Stimulated activated CD8-positive, alpha-beta memory T cell treated with anti-CD3 and anti-CD28 coated beads, Interleukin-2, amount 100 ng/mL, for 1 hour (primary cell): Measurements from ENCODE around the gene CLDN9.

Experiments used
- DNase-seq, 2 donors: peaks; one replicate each; pipeline ENCODE4 v3.0.0-alpha.2; 2020; ENCODE audit warnings: low read depth in 2 of 2

CLDN9 gene, protein sequence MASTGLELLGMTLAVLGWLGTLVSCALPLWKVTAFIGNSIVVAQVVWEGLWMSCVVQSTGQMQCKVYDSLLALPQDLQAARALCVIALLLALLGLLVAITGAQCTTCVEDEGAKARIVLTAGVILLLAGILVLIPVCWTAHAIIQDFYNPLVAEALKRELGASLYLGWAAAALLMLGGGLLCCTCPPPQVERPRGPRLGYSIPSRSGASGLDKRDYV

GRCh38 chr16:3012828-3013420 is at the start of gene CLDN9:
TSS of gene CLDN9 (plus strand) at chr16:3012923. CDS start at chr16:3013363, 440 bp downstream.
- no peak for DNase-seq

- DNase-seq = no peak
Observed at GRCh38 chr16:2963074-2963722, 49.5 kb upstream of the CLDN9 start.

- no peak for DNase-seq
Observed at GRCh38 chr16:2963723-2964474, 48.8 kb upstream of the CLDN9 start, which contains the start of gene KREMEN2. TSS of gene KREMEN2 (plus strand) at chr16:2964275. CDS start at chr16:2964521, 246 bp downstream.

DNA sequence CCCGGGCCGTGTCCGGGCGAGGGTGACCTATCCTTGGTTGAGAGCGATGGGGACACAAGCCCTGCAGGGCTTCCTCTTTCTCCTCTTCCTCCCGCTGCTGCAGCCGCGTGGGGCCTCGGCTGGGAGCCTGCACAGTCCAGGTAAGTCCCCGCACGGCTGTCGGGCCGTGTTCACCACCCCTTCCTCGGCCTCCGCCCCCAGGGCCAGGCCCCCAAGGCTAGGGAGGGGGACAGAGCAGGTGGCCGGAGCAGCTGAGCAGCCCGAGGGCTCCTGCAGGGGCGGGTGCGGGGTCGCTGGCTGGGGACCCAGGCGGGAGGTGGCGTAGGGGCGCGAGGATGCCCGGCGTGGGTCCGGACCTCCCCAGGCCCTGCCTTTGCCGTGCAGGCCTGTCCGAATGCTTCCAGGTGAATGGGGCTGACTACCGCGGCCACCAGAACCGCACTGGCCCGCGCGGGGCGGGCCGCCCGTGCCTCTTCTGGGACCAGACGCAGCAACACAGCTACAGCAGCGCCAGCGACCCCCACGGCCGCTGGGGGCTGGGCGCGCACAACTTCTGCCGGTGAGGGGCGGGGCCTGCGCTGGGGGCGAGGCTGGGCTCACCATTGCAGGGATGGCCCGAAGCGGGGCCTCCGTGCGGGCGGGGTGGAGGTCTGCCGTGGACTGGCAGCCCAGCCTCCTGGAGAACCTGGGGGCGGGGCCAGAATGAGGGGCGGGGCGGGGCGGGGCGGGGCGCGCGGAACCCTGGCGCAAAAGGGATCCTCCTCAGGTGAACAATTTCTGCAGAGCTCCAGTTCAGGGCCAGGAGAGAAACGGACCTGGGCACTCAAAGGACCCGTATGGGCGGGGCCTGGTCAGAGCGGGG is 48.0 kb upstream of the CLDN9 start:
- no peak for DNase-seq

GRCh38 chr16:2966043-2966807 is 46.5 kb upstream of the CLDN9 start:
- DNase-seq = no peak

GRCh38 chr16:2966808-2967191 is 45.9 kb upstream of the CLDN9 start:
- no peak for DNase-seq

DNA sequence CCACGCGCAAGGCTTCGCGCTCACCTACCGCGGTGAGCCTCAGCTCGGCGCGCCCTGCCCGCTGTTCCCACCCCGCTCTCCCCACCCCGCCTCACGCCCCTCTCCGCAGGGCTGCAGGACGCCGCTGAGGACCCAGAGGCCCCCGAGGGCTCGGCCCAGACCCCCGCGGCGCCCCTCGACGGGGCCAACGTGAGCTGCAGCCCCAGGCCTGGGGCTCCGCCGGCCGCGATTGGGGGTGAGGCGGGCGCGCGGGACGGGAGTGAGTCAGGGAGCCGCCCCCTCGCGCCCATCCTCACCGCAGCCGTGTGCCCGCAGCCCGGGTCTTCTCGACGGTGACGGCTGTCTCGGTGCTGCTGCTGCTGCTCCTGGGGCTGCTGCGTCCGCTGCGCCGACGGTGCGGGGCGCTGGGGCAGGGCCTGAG is 45.5 kb upstream of the CLDN9 start:
- DNase-seq = no peak

- no peak for DNase-seq
Observed at GRCh38 chr16:2967721-2968161, 45.0 kb upstream of the CLDN9 start.

GRCh38 chr16:2968368-2968737 is 44.4 kb upstream of the CLDN9 start:
- DNase-seq = no peak

DNA sequence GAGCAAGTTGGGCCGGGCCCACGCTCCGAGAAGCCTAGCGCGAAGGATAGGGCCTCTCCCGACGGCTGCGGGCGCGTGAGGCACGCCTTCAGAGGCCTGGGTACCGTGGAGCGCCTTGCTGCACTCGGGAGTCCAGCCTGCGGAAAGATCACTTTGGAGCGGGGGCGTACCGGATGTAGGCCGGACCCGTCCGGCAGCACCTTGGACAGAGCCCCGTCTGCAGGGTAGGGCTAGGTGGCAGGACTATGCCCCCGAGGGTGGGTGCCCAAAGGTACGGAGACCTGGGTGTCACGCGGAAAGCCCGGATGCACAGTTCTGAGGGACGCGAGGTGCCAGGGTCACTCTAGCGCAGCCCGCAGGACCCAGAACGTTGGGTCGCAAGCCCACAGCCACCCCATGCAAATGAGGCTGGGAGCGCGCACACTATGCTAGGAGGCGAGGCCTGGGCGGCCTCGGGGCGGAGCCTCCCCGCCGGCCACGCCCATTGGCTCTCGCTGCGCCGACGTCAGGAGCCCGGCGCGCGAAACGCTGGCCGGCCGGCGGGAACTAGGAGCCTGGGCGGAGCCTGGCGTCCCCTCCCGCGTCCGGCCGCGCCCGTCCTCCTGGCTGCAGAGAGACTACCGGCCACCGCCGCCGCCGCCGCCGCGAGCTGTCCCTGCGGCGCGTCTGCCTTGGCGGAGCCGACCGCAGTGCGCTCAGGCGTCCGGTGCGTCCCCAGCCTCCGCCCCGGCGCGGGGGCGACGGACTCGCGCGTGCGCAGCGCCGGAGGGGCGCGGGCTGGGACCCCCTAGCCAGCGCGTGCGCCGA is 43.8 kb upstream of the CLDN9 start, which contains the start of gene PAQR4:
Gene PAQR4, plus strand, starts transcription at position 611 of the 807 bp plus-strand sequence. CDS start 327 bp downstream, outside the sequence.
- peak; percentile 43 to 53 for DNase-seq

GRCh38 chr16:2969545-2970521 is 42.9 kb upstream of the CLDN9 start:
- DNase-seq = peak in 1 of 2 donors; percentile 38

- no peak for DNase-seq
Observed at GRCh38 chr16:2970563-2970962, 42.2 kb upstream of the CLDN9 start.

GRCh38 chr16:2971134-2971984 is 41.4 kb upstream of the CLDN9 start:
- no peak for DNase-seq

DNA sequence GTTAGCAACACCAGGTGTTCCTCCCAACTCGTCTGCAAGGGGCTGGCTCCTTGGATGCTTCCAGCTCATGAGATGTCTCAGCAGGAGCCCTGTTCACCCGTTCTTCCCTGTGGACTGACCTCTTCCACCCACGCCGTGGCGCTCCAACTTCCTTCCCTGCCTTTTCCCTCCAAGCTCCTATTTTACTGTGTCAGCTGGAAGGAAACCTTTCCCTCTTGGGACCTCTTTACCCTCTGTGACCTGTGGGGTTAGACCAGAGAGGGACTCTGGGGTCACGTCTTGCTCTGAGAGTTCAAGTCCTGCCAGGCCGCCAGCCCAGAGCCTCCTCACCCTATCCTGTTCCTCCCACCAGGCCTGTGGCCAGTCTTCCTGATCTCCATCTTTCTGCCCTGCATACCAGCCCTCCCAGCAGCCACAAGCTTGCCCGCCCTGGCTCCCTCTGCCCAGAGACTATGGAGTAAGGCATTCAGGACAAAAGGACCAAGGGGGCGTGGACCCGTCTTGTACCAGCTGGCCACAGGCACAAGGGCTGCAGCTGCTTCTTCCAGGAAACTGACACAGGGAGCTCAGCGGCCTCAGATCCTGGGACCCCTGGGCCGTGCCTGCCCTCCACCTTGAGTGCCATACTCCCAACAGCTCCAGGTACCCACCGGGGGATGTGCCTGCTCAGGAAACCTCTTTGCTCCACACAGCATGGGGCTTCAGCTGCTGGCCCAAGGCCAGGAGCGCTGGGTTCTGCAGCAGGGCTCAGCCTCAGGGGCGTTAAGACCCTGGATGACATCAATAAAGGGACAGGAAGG is 40.5 kb upstream of the CLDN9 start:
- DNase-seq = no peak

DNA sequence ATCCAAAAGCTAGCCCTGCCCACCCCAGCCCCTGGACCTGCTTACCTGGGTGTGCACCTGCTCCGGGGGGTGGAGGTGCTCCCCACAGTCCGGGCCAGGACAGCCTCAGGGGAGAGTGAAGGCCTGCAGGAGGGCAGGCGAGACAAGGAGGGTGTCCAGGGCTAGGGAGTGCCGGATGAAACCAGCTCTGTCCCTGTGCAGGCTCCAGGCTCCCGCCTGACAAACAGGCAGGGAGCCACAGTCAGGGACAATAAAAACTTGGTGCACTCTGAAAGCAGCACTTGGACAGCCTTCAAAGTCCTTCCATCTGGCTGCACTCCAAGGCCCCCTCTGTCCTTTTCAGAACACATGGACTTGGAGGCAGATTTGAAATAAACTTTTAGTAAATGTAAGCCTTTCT is 39.6 kb upstream of the CLDN9 start:
- no peak for DNase-seq

DNA sequence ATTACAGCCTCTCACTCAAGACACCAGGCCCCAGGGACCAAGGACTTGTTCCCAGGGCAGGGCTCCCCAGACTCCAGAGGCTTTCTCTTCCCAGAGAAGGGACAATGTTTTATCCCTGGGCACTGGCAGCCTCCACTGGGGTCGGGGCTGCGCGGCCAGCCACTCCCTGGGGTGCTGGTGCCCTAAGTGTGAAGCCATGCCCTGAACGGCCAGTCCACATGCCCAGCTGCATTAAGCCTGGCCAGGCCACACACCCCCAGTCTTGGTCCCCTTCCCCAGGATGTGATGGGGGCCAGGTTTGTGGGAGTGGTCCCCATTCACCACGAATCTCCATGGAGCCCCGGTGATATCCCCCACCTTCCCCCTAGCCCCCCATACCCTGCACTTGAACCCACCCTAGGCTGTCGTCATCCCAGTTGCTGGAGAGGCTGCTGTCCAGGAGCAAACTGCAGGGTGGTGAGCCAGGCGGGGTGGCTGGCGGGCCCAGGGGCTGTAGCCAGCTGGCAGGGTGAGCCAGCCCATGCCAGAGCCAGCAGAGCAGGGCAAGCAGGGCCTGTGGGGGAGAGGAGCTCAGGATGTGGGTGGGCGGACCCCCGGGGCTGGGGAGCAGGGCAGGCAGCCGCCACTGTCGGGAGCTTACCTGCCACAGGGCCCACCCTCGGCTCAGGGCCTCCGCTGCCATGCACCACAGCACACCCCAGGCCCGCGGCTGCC is 39.0 kb upstream of the CLDN9 start:
- DNase-seq = no peak
